NCI-H526 (cell line): Measurements from ENCODE around the gene SDCCAG8.

Experiments used
- DNase-seq, 2 experiments: peaks; one replicate each; lab custom pipeline; 2025; lab: John Stamatoyannopoulos, UW

Gene SDCCAG8

DNA sequence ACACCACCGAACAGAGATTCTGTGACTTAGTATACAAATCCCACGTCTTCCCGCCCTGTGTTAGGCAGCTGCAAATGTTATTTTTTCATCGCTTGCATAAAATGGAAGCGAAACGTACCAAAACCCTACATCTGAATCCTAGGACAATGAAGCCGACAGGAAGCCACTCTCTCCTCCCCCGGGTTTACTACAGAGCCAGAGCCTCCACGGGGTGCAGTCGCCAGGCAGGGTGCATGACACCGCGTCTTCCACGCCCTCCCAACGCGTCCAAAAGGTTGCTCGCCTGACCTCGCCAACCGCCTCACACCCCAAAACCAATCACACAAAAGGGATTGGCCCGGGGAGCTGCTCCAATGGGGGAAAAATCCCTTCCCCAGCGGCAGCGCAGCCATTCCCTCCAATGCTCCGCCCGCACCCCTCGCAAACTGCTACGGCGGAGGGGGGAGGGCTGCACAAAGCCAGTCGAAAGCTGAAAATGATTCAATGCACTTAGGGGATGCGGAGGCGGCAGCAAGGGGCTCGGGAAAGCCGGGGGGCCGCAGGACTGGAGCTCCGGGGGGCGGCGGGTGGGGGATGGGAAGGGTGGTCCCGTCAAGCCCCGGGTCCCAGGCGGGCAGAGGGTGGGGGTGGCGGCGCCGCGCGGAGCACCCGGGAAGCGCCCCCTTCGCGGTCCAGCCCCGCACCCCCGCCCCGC lies 1.5 kb upstream of the SDCCAG8 start:
- DNase-seq, result peak; percentile 29 to 76

DNA sequence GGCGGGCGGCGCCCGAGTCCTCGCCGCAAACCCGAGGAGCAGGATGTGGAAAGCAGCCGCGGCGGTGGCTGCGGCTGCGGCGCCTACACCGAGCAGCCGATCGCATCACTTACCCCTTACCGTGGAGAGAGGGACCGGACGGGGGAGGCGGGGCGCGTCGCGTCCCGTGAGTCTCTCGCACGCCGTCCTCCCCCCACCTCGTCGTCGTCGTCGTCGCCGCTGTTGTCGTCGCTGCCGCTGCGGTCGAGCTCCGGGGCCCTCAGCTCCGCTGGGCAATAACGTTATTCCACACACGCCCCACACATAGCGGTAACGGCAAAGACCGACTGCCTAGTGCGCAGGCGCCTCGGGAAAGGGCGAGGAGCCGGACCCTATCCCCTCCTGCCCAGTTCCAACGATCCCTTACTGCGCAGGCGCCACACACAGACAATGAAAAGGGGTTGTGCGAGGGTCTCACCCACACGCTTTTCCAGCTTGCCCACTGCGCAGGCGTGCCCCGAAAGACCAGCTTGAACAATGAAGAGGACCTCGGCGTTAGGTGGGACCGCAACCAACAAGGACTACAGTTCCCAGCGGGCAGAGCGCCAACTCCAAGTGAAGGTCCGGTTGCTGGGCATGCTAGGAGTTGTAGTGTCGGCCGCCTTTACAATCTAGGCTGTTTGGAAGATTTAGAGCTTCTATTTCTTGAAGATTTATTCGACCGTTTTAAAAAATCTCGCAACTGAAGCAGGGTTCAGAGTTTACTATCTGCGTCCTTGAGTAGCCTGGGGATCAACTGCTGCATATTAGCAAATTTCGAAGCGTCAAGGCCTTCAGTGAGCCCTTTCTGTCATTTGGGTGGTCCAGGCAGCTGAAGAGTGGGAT lies 682 bp upstream of the SDCCAG8 start, which contains the start of gene CEP170:
Gene CEP170 (minus strand): TSS at position 355 of the 864 bp plus-strand sequence. CDS start 30,001 bp downstream, outside the sequence.
- DNase-seq, result peak; percentile 98 to 99

GRCh38 chr1:243256590-243256989 lies 749 bp downstream of the SDCCAG8 start:
- DNase-seq, result peak in 1 of 2 experiments; percentile 13

DNA sequence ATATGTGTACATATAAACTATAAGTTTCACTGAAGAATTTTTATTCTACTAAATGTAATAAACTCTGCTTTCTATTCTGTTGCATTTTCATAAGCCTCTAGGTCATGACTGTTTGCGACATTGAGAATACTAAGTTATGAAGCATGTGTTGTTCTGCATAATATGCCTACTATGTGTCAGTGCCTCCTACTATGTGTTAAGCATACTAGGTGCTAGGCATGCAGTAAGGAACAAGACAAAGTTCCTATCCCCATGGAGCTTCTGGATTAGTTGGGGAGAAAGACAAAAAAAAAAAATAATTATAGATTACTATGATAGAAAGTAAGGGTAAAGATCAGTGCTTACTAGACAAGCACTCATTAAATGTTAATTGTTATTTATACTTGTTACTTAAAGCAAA lies 1.3 kb downstream of the SDCCAG8 start:
- DNase-seq, result no peak

DNA sequence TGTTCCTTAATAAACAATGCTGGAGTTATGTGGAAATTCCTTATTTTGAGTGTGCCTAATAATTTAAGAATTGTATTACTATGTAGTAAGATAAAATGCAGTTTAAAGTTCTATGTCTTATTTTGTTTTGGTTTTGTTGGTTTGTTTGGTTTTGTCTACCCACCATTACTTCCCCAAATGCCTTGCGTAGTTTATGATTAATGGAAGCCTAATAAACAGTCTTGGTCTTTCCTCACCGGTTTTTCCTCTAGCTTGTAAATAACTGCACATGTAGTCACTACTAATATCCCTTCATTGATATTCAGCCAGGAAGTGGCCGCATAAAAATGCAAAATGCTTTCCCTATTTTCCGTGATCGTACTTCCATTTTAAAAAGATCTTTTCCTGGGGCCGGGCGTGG lies 2.9 kb downstream of the SDCCAG8 start:
- no peak for DNase-seq

- DNase-seq, result no peak
These were observed 4.5 kb downstream of the SDCCAG8 start for GRCh38 chr1:243260221-243260880.

DNA sequence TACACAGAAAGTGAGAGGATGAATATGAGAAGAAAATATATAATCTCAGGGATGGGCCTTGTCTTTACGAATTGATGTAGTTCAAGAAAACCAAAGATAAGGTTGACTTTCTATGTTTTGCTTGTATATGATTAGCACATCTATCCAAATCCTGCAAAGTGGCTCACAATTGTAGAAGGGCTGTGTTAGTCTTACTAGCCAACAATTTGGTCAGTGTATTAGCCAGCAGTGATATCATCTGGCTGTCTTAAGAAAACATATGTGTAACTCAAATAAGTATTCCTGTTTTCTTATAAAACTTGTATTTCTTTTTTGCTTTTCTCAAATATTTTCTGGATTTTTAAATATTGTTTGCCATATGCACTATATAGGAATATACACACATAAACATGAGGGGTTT lies 5.5 kb downstream of the SDCCAG8 start:
- no peak for DNase-seq

GRCh38 chr1:243264717-243265116 lies 8.9 kb downstream of the SDCCAG8 start:
- DNase-seq, result no peak

- no peak for DNase-seq
These were observed 10.4 kb downstream of the SDCCAG8 start for GRCh38 chr1:243266231-243266630.

- DNase-seq, result no peak
These were observed 11.6 kb downstream of the SDCCAG8 start for GRCh38 chr1:243267471-243267880.

DNA sequence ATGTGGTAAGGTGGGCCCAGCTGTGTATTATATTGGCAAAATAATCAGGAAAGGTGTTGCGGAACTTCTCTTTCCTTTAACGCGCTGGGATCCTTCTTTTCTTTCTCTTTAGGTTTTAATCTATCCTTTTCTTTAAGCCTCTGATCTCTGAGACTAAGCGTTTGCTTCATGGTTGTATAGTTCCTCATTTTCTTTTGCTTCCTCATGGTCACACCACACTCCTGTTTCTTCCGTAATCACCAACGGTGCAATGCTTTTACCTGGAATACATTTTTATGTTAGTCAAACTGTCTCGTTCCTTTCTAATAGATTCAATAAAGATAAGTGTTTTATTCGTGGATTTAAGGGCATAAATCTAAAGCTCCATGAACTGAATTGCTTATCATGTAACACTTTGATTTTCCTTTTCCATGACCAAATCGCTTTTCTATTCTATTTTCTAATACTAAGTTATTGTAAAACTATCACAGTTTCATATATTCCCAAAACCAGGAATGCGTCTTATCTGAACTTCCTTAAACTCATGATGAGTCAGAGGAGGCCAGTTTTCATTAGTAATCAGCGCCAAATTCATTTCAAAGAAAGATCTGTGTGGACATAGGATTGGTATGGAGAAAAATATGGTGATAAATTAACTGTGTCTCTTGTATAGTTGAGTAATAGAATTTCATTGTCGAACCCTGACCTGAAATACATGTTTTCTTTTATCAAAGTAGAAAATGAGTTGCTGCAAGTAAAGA lies 12.2 kb downstream of the SDCCAG8 start:
- DNase-seq, result no peak

GRCh38 chr1:243268751-243269460 lies 13.1 kb downstream of the SDCCAG8 start:
- peak in 1 of 2 experiments; percentile 15 for DNase-seq

DNA sequence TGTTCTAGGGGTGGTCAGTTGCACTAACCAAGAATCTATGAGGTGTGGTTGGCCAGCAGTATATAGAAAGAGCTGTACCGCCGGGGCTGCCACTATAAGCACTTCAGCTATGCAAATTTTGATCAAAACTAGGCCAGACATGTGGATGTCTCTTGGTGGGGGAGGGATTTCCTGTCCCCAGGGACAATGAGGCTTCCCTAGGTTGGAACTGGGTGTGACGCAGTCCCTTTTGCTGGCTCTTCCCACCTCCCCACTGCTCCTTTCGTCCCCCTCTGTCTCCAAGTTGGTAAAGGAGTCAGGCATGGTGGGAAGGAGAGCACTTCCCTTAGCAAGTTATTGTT lies 13.6 kb downstream of the SDCCAG8 start:
- DNase-seq, result peak; percentile 42 to 77

- no peak for DNase-seq
These were observed 14.4 kb downstream of the SDCCAG8 start for GRCh38 chr1:243270097-243270864.

- no peak for DNase-seq
These were observed 16.2 kb downstream of the SDCCAG8 start for GRCh38 chr1:243271996-243272395.

GRCh38 chr1:243272401-243272800 lies 16.6 kb downstream of the SDCCAG8 start:
- DNase-seq, result no peak

- no peak for DNase-seq
These were observed 17.7 kb downstream of the SDCCAG8 start for GRCh38 chr1:243273506-243273905.

GRCh38 chr1:243273945-243274344 lies 18.1 kb downstream of the SDCCAG8 start:
- no peak for DNase-seq

- DNase-seq, result no peak
These were observed 19.5 kb downstream of the SDCCAG8 start for GRCh38 chr1:243275316-243275715.

- no peak for DNase-seq
These were observed 24.8 kb downstream of the SDCCAG8 start for GRCh38 chr1:243280571-243281129.
